Tibial nerve (tissue), 4 donors: ENCODE measurements around the gene PLA2G2D. TPM values are rescaled to one million over a fixed set of nuclear protein-coding genes. Genes with fewer than 3 reads are reported as not detected.

Source experiments
- DNase-seq, 2 donors: peaks; one replicate each; pipeline ENCODE4 v3.0.0-alpha.2; 2019; ENCODE audit warnings: low spot score in 2 of 2
- H3K27ac ChIP-seq, 4 donors: fragments of 200-600 bp; sonication (generic) in 3 of 4; one replicate each; pipeline ENCODE4 v1.5.1; 2017 to 2019; ENCODE audit warnings: mild to moderate bottlenecking in 1 of 4
- H3K27me3 ChIP-seq, 2 donors: fragments of 200-600 bp; sonication (generic) in 1 of 2; one replicate each; pipeline versions ENCODE4 v1.5.1 to v1.6.0; 2017 to 2019
- H3K36me3 ChIP-seq, 3 donors: fragments of 200-600 bp; sonication (generic); one replicate each; pipeline ENCODE4 v1.5.1; 2018 to 2019
- H3K4me1 ChIP-seq, 4 donors: fragments of 200-600 bp; sonication (generic) in 3 of 4; one replicate each; pipeline ENCODE4 v1.5.1; 2017 to 2019
- H3K4me3 ChIP-seq, 4 donors: fragments of 200-600 bp; sonication (generic) in 3 of 4; one replicate each; pipeline ENCODE4 v1.5.1; 2017 to 2019; ENCODE audit warnings: mild to moderate bottlenecking in 1 of 4, moderate library complexity in 1 of 4
- H3K9me3 ChIP-seq, 4 donors: fragments of 200-600 bp; sonication (generic) in 3 of 4; one replicate each; pipeline ENCODE4 v1.5.1; 2017 to 2019
- CTCF ChIP-seq, 5 experiments: fragments of 200-600 bp in 3 of 5; fragments of 450-650 bp in 2 of 5; sonication (generic) in 3 of 5; IDR thresholded peaks; one replicate each; pipeline ENCODE4 v1.5.1; 2016 to 2019; ENCODE audit warnings: antibody characterized with exemption in 5 of 5, mild to moderate bottlenecking in 3 of 5, moderate library complexity in 2 of 5
- EP300 ChIP-seq, 2 donors: sonication (generic); formaldehyde crosslinking; IDR thresholded peaks; one replicate each; pipeline ENCODE4 v1.6.1; 2017; ENCODE audit warnings: antibody characterized with exemption in 2 of 2, mild to moderate bottlenecking in 1 of 2
- POLR2A ChIP-seq, 2 donors: fragments of 450-650 bp; IDR thresholded peaks; one replicate each; pipeline ENCODE4 v1.6.1; 2017; ENCODE audit warnings: antibody characterized with exemption in 2 of 2, mild to moderate bottlenecking in 2 of 2, moderate library complexity in 2 of 2
- WGBS, 2 donors: methylation state at CpG; one replicate each; pipeline ENCODE4 v1.1.5; 2018; 5-methylcytosine and 5-hydroxymethylcytosine counted together
- total RNA-seq, 4 donors: library from RNA; depleted of rRNA; stranded (reverse); fragments of >200 nt; gene quantifications; one replicate each; pipeline ENCODE4 v1.1.0, GENCODE V29; 2016

Gene PLA2G2D
- total RNA-seq, 4 donors from 2014 or later: not detected

- Histone ChIP-seq H3K36me3 (no peaks in the 10 kb centered on the region), H3K4me1 (peaks cover 0 to 2% (median 0%) of the 10 kb centered on the region in 4 donors), H3K4me3 (no peak overlapping the region), H3K27me3 (peaks cover 0 to 4% of the 10 kb centered on the region in 2 donors), H3K9me3 (peaks cover 0 to 44% (median 0%) of the 10 kb centered on the region in 4 donors), H3K27ac (no peak overlapping the region)
- TF ChIP-seq CTCF (IDR thresholded peaks at IDR 0.05) (no peak), EP300 (IDR thresholded peaks at IDR 0.05) (peak in 1 of 2 donors; percentile 63)
- peak in 1 of 2 donors; percentile 30 for DNase-seq
- 63 to 74% methylated on average over 15 of the region's 15 CpGs for WGBS, 2 donors
These were observed 45.4 kb upstream of the PLA2G2D start for GRCh38 chr1:20164694-20165202.

- 72 to 73% methylated on average over 1 of the region's 1 CpG for WGBS, 2 donors
- no peak for TF ChIP-seq CTCF (IDR thresholded peaks at IDR 0.05)
- TF ChIP-seq EP300 (IDR thresholded peaks at IDR 0.05): no peak
- no peak for TF ChIP-seq POLR2A (IDR thresholded peaks at IDR 0.05)
These were observed 40.7 kb upstream of the PLA2G2D start for GRCh38 chr1:20160034-20160433.

GRCh38 chr1:20158358-20159070, 39.2 kb upstream of the PLA2G2D start:
- peaks cover 0 to 61% (median 2%) of the 10 kb centered on the region in 4 donors for H3K9me3 ChIP-seq
- 86 to 91% methylated on average over 7 of the region's 7 CpGs for WGBS, 2 donors
- DNase-seq: no peak

More at GRCh38 chr1:20160034-20160433, 40.7 kb upstream of the PLA2G2D start:
- DNase-seq: no peak
- Histone ChIP-seq H3K9me3 (peaks cover 0 to 70% (median 2%) of the 10 kb centered on the region in 4 donors), H3K36me3 (no peaks in the 10 kb centered on the region), H3K4me3 (no peak overlapping the region), H3K4me1 (no peaks in the 10 kb centered on the region), H3K27me3 (no peaks in the 10 kb centered on the region), H3K27ac (no peak overlapping the region)

GRCh38 chr1:20154301-20154831, 35.0 kb upstream of the PLA2G2D start:
- Histone ChIP-seq H3K4me1 (peaks cover 0 to 25% (median 10%) of the 10 kb centered on the region in 4 donors), H3K4me3 (peak overlapping the region in 1 of 4 donors; percentile 4), H3K27ac (peak overlapping the region in 2 of 4 donors; percentile 11 to 23), H3K36me3 (no peaks in the 10 kb centered on the region), H3K9me3 (peaks cover 0 to 22% (median 2%) of the 10 kb centered on the region in 4 donors), H3K27me3 (no peaks in the 10 kb centered on the region)
- TF ChIP-seq POLR2A (IDR thresholded peaks at IDR 0.05) (no peak), CTCF (IDR thresholded peaks at IDR 0.05) (no peak), EP300 (IDR thresholded peaks at IDR 0.05) (no peak)
- DNase-seq: no peak
- 77 to 80% methylated on average over 15 to 18 of the region's 18 CpGs for WGBS, 2 donors

More at GRCh38 chr1:20158358-20159070, 39.2 kb upstream of the PLA2G2D start:
- TF ChIP-seq POLR2A (IDR thresholded peaks at IDR 0.05): no peak
- TF ChIP-seq CTCF (IDR thresholded peaks at IDR 0.05): no peak
- no peak for TF ChIP-seq EP300 (IDR thresholded peaks at IDR 0.05)
- Histone ChIP-seq H3K36me3 (no peaks in the 10 kb centered on the region), H3K27ac (no peak overlapping the region), H3K4me3 (no peak overlapping the region), H3K27me3 (no peaks in the 10 kb centered on the region), H3K4me1 (peaks cover 0 to 9% (median 0%) of the 10 kb centered on the region in 4 donors)

- Histone ChIP-seq H3K4me1 (peaks cover 0 to 25% (median 10%) of the 10 kb centered on the region in 4 donors), H3K27me3 (no peaks in the 10 kb centered on the region), H3K4me3 (no peak overlapping the region), H3K9me3 (peaks cover 0 to 9% (median 0%) of the 10 kb centered on the region in 4 donors), H3K27ac (peak overlapping the region in 1 of 4 donors; percentile 52), H3K36me3 (no peaks in the 10 kb centered on the region)
- peak in 1 of 2 donors; percentile 56 for DNase-seq
- 46 to 56% methylated on average over 6 of the region's 6 CpGs for WGBS, 2 donors
- TF ChIP-seq EP300 (IDR thresholded peaks at IDR 0.05): no peak
- no peak for TF ChIP-seq POLR2A (IDR thresholded peaks at IDR 0.05)
- no peak for TF ChIP-seq CTCF (IDR thresholded peaks at IDR 0.05)
These were observed 33.7 kb upstream of the PLA2G2D start for GRCh38 chr1:20153000-20153418.
